ENCODE data around the gene POLRMT. TPM values are rescaled to one million over a fixed set of nuclear protein-coding genes. Genes with fewer than 3 reads are reported as not detected.

Gene POLRMT
- total RNA-seq, 1 donor from 2014 or later, result 45.3 TPM

- Mint-ChIP-seq H3K4me3 (ENCODE audit: unreplicated experiment) (peak overlapping the region; percentile 76), H3K9me3 (ENCODE audit: unreplicated experiment) (no peaks in the 10 kb centered on the region), H3K27me3 (ENCODE audit: low read depth, unreplicated experiment) (peaks cover 30% of the 10 kb centered on the region), H3K27ac (ENCODE audit: unreplicated experiment) (peak overlapping the region; percentile 62), H3K4me1 (ENCODE audit: low read depth, unreplicated experiment) (peaks cover 3% of the 10 kb centered on the region), H3K36me3 (ENCODE audit: low read depth, unreplicated experiment) (no peaks in the 10 kb centered on the region)
- Histone ChIP-seq H3K27ac (ENCODE audit: low read depth, low read length) (no peak overlapping the region), H3K4me1 (ENCODE audit: insufficient read depth, low read length) (peaks cover 22% of the 10 kb centered on the region), H3K79me2 (ENCODE audit: insufficient read depth, low read length) (no peaks in the 10 kb centered on the region), H3K27me3 (ENCODE audit: insufficient read depth, low read length) (no peaks in the 10 kb centered on the region), H2AFZ (ENCODE audit: low read depth, low read length) (no peak overlapping the region), H3K4me2 (ENCODE audit: low read length) (peak overlapping the region; percentile 76), H4K20me1 (ENCODE audit: insufficient read depth, low read length) (peaks cover 56% of the 10 kb centered on the region), H3K9me3 (ENCODE audit: insufficient read depth, low read depth, low read length) (no peaks in the 10 kb centered on the region), H3K9ac (ENCODE audit: low read length) (no peak overlapping the region), H3K4me3 (ENCODE audit: insufficient read depth, low read depth, low read length) (no peak overlapping the region), H3K36me3 (ENCODE audit: insufficient read depth, low read length) (no peaks in the 10 kb centered on the region)
- DNase-seq (ENCODE audit: low read depth) (no peak), FAIRE-seq (no peak)
- TF ChIP-seq EZH2 (IDR thresholded peaks at IDR 0.05; ENCODE audit: insufficient read depth, low read length) (peak; percentile 53), CTCF (IDR thresholded peaks at IDR 0.05; ENCODE audit: insufficient read depth, low read depth, low read length) (no peak)
Measured at GRCh38 chr19:591099-591958, 42.0 kb downstream of the POLRMT start.

- H4K20me1 ChIP-seq (ENCODE audit: insufficient read depth, low read length), result peaks cover 55% of the 10 kb centered on the region
Measured at GRCh38 chr19:590750-591098, 42.6 kb downstream of the POLRMT start.

More at GRCh38 chr19:590750-591098, 42.6 kb downstream of the POLRMT start:
- Histone ChIP-seq H3K4me1 (ENCODE audit: insufficient read depth, low read length) (peaks cover 25% of the 10 kb centered on the region), H3K4me2 (ENCODE audit: low read length) (peak overlapping the region; percentile 76), H2AFZ (ENCODE audit: low read depth, low read length) (no peak overlapping the region), H3K4me3 (ENCODE audit: insufficient read depth, low read depth, low read length) (no peak overlapping the region), H3K9ac (ENCODE audit: low read length) (no peak overlapping the region), H3K9me3 (ENCODE audit: insufficient read depth, low read depth, low read length) (no peaks in the 10 kb centered on the region), H3K79me2 (ENCODE audit: insufficient read depth, low read length) (no peaks in the 10 kb centered on the region), H3K27ac (ENCODE audit: low read depth, low read length) (no peak overlapping the region), H3K36me3 (ENCODE audit: insufficient read depth, low read length) (no peaks in the 10 kb centered on the region), H3K27me3 (ENCODE audit: insufficient read depth, low read length) (no peaks in the 10 kb centered on the region)
- Mint-ChIP-seq H3K36me3 (ENCODE audit: low read depth, unreplicated experiment) (no peaks in the 10 kb centered on the region), H3K9me3 (ENCODE audit: unreplicated experiment) (no peaks in the 10 kb centered on the region), H3K27me3 (ENCODE audit: low read depth, unreplicated experiment) (peaks cover 29% of the 10 kb centered on the region), H3K4me1 (ENCODE audit: low read depth, unreplicated experiment) (peaks cover 6% of the 10 kb centered on the region), H3K4me3 (ENCODE audit: unreplicated experiment) (no peak overlapping the region), H3K27ac (ENCODE audit: unreplicated experiment) (no peak overlapping the region)
- FAIRE-seq, result no peak
- TF ChIP-seq EZH2 (IDR thresholded peaks at IDR 0.05; ENCODE audit: insufficient read depth, low read length) (no peak), CTCF (IDR thresholded peaks at IDR 0.05; ENCODE audit: insufficient read depth, low read depth, low read length) (no peak)
- no peak for DNase-seq (ENCODE audit: low read depth)

Measured in astrocyte (in vitro differentiated cells and primary cell).